AG09309 (cell line): Measurements from ENCODE around the gene PXN.
"Not testable (repeated sequence)": the region's sequence is repeated elsewhere in the genome, so short reads cannot be mapped to it uniquely, and the experiment has no call there.

Experiments
- DNase-seq: peaks from one replicate; pipeline ENCODE4 v3.0.0-alpha.2; 2010; ENCODE audit warnings: low read depth
- H3K4me3 ChIP-seq: 2 replicates; pipeline ENCODE4 v1.5.1; 2011; ENCODE audit warnings: mild to moderate bottlenecking, low read depth, low read length, moderate library complexity; ENCODE audit not compliant: control insufficient read depth
- CTCF ChIP-seq: IDR thresholded peaks from 2 replicates; pipeline ENCODE4 v1.5.1; 2011; ENCODE audit warnings: mild to moderate bottlenecking, low read depth, low read length, inconsistent platforms; ENCODE audit not compliant: insufficient read depth, control insufficient read depth; ENCODE audit errors: missing control alignments

PXN gene

GRCh38 chr12:120216742-120217605, 48.6 kb downstream of the PXN start:
- no peak for DNase-seq

GRCh38 chr12:120215766-120216735, 49.5 kb downstream of the PXN start:
- no peak for DNase-seq
- no peak overlapping the region for H3K4me3 ChIP-seq
- no peak for TF ChIP-seq CTCF

More at GRCh38 chr12:120216742-120217605, 48.6 kb downstream of the PXN start:
- no peak overlapping the region for H3K4me3 ChIP-seq
- no peak for TF ChIP-seq CTCF

- no peak for TF ChIP-seq CTCF
- no peak overlapping the region for H3K4me3 ChIP-seq
- DNase-seq, result no peak
Measured at GRCh38 chr12:120215357-120215735, 50.2 kb downstream of the PXN start.

- no peak overlapping the region for H3K4me3 ChIP-seq
- no peak for DNase-seq
- TF ChIP-seq CTCF, result no peak
Measured at GRCh38 chr12:120214626-120215356, 50.7 kb downstream of the PXN start.

GRCh38 chr12:120213758-120214157, 51.8 kb downstream of the PXN start:
- TF ChIP-seq CTCF, result no peak
- no peak for DNase-seq
- no peak overlapping the region for H3K4me3 ChIP-seq

- not testable (repeated sequence) for DNase-seq, H3K4me3 ChIP-seq
Measured at GRCh38 chr12:120213182-120213581, 52.3 kb downstream of the PXN start.

- TF ChIP-seq CTCF, result no peak
- DNase-seq, result no peak
Measured at GRCh38 chr12:120212301-120212700, 53.2 kb downstream of the PXN start.

More at GRCh38 chr12:120212301-120212700, 53.2 kb downstream of the PXN start:
- H3K4me3 ChIP-seq, result no peak overlapping the region
